DND-41 (cell line): Measurements from ENCODE around the gene FEZF2.

Experiments
- ATAC-seq: fragments of 200-7000 bp; cut with Tn5 transposase; 3 replicates; pipeline ENCODE4 v1.9.1; 2021; ENCODE audit warnings: low read depth; ENCODE audit not compliant: insufficient read depth
- DNase-seq: peaks from one replicate; pipeline ENCODE4 v3.0.0-alpha.2; 2020
- H2AFZ ChIP-seq: 2 replicates; pipeline ENCODE4 v1.6.0; 2012; ENCODE audit warnings: low read depth, low read length
- H3K27ac ChIP-seq: 2 replicates; pipeline ENCODE4 v1.5.1; 2012; ENCODE audit warnings: low read length, inconsistent platforms
- H3K27me3 ChIP-seq: fragments of 200-600 bp; sonication (generic); 2 replicates; pipeline ENCODE4 v1.6.0; 2012; ENCODE audit warnings: low read length, mild to moderate bottlenecking, inconsistent platforms; ENCODE audit not compliant: insufficient read depth, poor library complexity
- H3K36me3 ChIP-seq: 2 replicates; pipeline ENCODE4 v1.5.1; 2012; ENCODE audit warnings: low read length, inconsistent platforms; ENCODE audit not compliant: insufficient read depth
- H3K4me1 ChIP-seq: 2 replicates; pipeline ENCODE4 v1.5.1; 2012; ENCODE audit warnings: mild to moderate bottlenecking, low read length; ENCODE audit not compliant: insufficient read depth
- H3K4me2 ChIP-seq: 2 replicates; pipeline ENCODE4 v1.6.0; 2012; ENCODE audit warnings: mild to moderate bottlenecking, moderate library complexity, low read length, inconsistent platforms; ENCODE audit not compliant: insufficient read depth
- H3K4me3 ChIP-seq, 2 experiments: fragments of 200-600 bp in 1 of 2; shearing (Covaris generic) in 1 of 2; 2 replicates each; pipeline ENCODE4 v1.5.1; 2012 to 2016; ENCODE audit warnings: inconsistent platforms in 2 of 2, low read length in 2 of 2, mild to moderate bottlenecking in 2 of 2, low read depth in 1 of 2, moderate library complexity in 1 of 2
- H3K79me2 ChIP-seq: 2 replicates; pipeline ENCODE4 v1.6.0; 2012; ENCODE audit warnings: low read length, inconsistent platforms; ENCODE audit not compliant: insufficient read depth
- H3K9ac ChIP-seq: 2 replicates; pipeline ENCODE4 v1.6.0; 2012; ENCODE audit warnings: low read depth, mild to moderate bottlenecking, inconsistent platforms, low read length, moderate library complexity
- H3K9me3 ChIP-seq: 2 replicates; pipeline ENCODE4 v1.5.1; 2012; ENCODE audit warnings: low read length, moderate library complexity, mild to moderate bottlenecking, inconsistent platforms; ENCODE audit not compliant: insufficient read depth, severe bottlenecking
- H4K20me1 ChIP-seq: 2 replicates; pipeline ENCODE4 v1.6.0; 2012; ENCODE audit warnings: low read length; ENCODE audit not compliant: insufficient read depth
- CTCF ChIP-seq: IDR thresholded peaks from 2 replicates; pipeline ENCODE4 v1.5.1; 2012; ENCODE audit warnings: borderline replicate concordance, low read length, moderate library complexity, mild to moderate bottlenecking; ENCODE audit not compliant: poor library complexity, severe bottlenecking; ENCODE audit errors: extremely low read depth
- EZH2 ChIP-seq: IDR thresholded peaks from 3 replicates; pipeline ENCODE4 v1.6.1; 2012; ENCODE audit warnings: borderline replicate concordance, low read depth, mild to moderate bottlenecking, moderate library complexity, low read length, inconsistent platforms; ENCODE audit not compliant: severe bottlenecking

The FEZF2 gene

DNA sequence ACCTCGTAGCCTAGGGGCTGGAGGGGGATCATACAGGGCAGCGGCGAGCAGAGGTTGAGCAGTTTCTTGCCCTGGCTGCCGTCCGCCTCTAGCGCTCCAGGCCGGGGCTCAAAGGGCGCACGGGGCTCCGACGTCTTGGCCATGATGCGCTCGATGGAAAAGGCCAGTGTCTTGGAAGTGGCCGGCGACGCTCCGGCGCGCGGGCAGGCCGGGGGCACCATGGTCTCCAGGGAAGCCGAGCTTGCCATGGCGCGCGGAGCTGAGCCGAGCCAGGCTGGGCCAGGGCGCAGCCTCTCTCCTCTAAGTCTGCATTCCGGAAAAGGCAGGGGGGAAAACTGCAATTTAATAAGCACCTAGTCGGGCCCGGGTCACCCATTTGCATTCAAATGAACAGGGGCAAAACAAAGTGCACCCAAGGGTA lies 719 bp downstream of the FEZF2 start:
- H3K4me1 ChIP-seq: no peaks in the 10 kb centered on the region
- H3K9ac ChIP-seq: no peak overlapping the region
- no peak overlapping the region for H3K27ac ChIP-seq
- no peak overlapping the region for H2AFZ ChIP-seq
- ATAC-seq (no peak), DNase-seq (no peak)
- no peak overlapping the region for H3K4me2 ChIP-seq
- H3K36me3 ChIP-seq: no peaks in the 10 kb centered on the region
- H3K9me3 ChIP-seq: no peaks in the 10 kb centered on the region
- TF ChIP-seq EZH2 (no peak), CTCF (no peak)
- H3K27me3 ChIP-seq: no peaks in the 10 kb centered on the region
- no peaks in the 10 kb centered on the region for H4K20me1 ChIP-seq
- H3K4me3 ChIP-seq: no peak overlapping the region
- H3K79me2 ChIP-seq: no peaks in the 10 kb centered on the region

GRCh38 chr3:62371720-62372591 lies 1.4 kb downstream of the FEZF2 start:
- Histone ChIP-seq H3K4me1 (no peaks in the 10 kb centered on the region), H2AFZ (no peak overlapping the region), H3K4me3 (no peak overlapping the region), H3K79me2 (no peaks in the 10 kb centered on the region), H3K9ac (no peak overlapping the region), H3K9me3 (no peaks in the 10 kb centered on the region), H3K27ac (no peak overlapping the region), H4K20me1 (no peaks in the 10 kb centered on the region), H3K27me3 (no peaks in the 10 kb centered on the region), H3K4me2 (no peak overlapping the region), H3K36me3 (no peaks in the 10 kb centered on the region)
- TF ChIP-seq CTCF (no peak), EZH2 (no peak)
- DNase-seq (no peak), ATAC-seq (no peak)

- H3K4me1 ChIP-seq: no peaks in the 10 kb centered on the region
- TF ChIP-seq CTCF (no peak), EZH2 (no peak)
- no peaks in the 10 kb centered on the region for H3K27me3 ChIP-seq
These were observed 2.3 kb downstream of the FEZF2 start for GRCh38 chr3:62370858-62371719.

More at GRCh38 chr3:62370858-62371719, 2.3 kb downstream of the FEZF2 start:
- no peak for DNase-seq
- no peaks in the 10 kb centered on the region for H4K20me1 ChIP-seq
- no peak for ATAC-seq
- no peak overlapping the region for H3K9ac ChIP-seq
- H3K9me3 ChIP-seq: no peaks in the 10 kb centered on the region
- no peaks in the 10 kb centered on the region for H3K36me3 ChIP-seq
- H3K4me3 ChIP-seq: no peak overlapping the region
- no peaks in the 10 kb centered on the region for H3K79me2 ChIP-seq
- H2AFZ ChIP-seq: no peak overlapping the region
- no peak overlapping the region for H3K4me2 ChIP-seq
- H3K27ac ChIP-seq: no peak overlapping the region
